GM21423 (cell line): ENCODE results near the gene CCDC167.
"Not testable (repeated sequence)": the region's sequence is repeated elsewhere in the genome, so short reads cannot be mapped to it uniquely, and the experiment has no call there.

Experiments
- ATAC-seq: cut with Tn5 transposase; IDR thresholded peaks from one replicate; pipeline ENCODE4 v1.9.1; 2021; ENCODE audit warnings: mild to moderate bottlenecking, moderate library complexity; ENCODE audit not compliant: unreplicated experiment

The CCDC167 gene

GRCh38 chr6:37512400-37513011 is 12.8 kb upstream of the CCDC167 start:
- no peak for ATAC-seq

- no peak for ATAC-seq
Measured at GRCh38 chr6:37511910-37512399, 12.3 kb upstream of the CCDC167 start.

GRCh38 chr6:37511201-37511600 is 11.5 kb upstream of the CCDC167 start:
- no peak for ATAC-seq

- no peak for ATAC-seq
Measured at GRCh38 chr6:37507690-37508421, 8.2 kb upstream of the CCDC167 start.

GRCh38 chr6:37507077-37507476 is 7.4 kb upstream of the CCDC167 start:
- ATAC-seq, result no peak

- ATAC-seq, result no peak
Measured at GRCh38 chr6:37506479-37506878, 6.8 kb upstream of the CCDC167 start.

- no peak for ATAC-seq
Measured at GRCh38 chr6:37504024-37504423, 4.3 kb upstream of the CCDC167 start.

- ATAC-seq, result no peak
Measured at GRCh38 chr6:37503309-37503965, 3.7 kb upstream of the CCDC167 start.

GRCh38 chr6:37502703-37503291 is 3.1 kb upstream of the CCDC167 start:
- no peak for ATAC-seq

- ATAC-seq, result no peak
Measured at GRCh38 chr6:37501632-37502491, 2.2 kb upstream of the CCDC167 start.

- ATAC-seq, result not testable (repeated sequence)
Measured at GRCh38 chr6:37500904-37501303, 1.2 kb upstream of the CCDC167 start.

- no peak for ATAC-seq
Measured at GRCh38 chr6:37500294-37500608, 558 bp upstream of the CCDC167 start.

GRCh38 chr6:37496951-37497885 is 2.5 kb downstream of the CCDC167 start:
- ATAC-seq, result no peak

GRCh38 chr6:37495244-37495934 is 4.3 kb downstream of the CCDC167 start:
- no peak for ATAC-seq

GRCh38 chr6:37493661-37493995 is 6.1 kb downstream of the CCDC167 start:
- ATAC-seq, result no peak

GRCh38 chr6:37492991-37493660 is 6.6 kb downstream of the CCDC167 start:
- no peak for ATAC-seq

GRCh38 chr6:37492236-37492972 is 7.3 kb downstream of the CCDC167 start:
- ATAC-seq, result no peak

- ATAC-seq, result no peak
Measured at GRCh38 chr6:37491830-37492208, 7.9 kb downstream of the CCDC167 start.
